Astrocyte of the spinal cord (primary cell): ENCODE data around the gene FRMD5.

ENCODE experiments used
- DNase-seq: peaks from one replicate; pipeline ENCODE4 v3.0.0; 2011; ENCODE audit warnings: low read depth, low spot score
- H3K4me3 ChIP-seq: 2 replicates; pipeline ENCODE4 v1.5.1; 2011; ENCODE audit warnings: low read depth, mild to moderate bottlenecking, low read length, moderate library complexity
- CTCF ChIP-seq: IDR thresholded peaks from 2 replicates; pipeline ENCODE4 v1.5.1; 2012; ENCODE audit warnings: low read depth, mild to moderate bottlenecking, low read length, inconsistent platforms
- in situ Hi-C: cut with HindIII; loops from 2 replicates; pipeline ENCODE4 v1.10.0; 2017; ENCODE audit warnings: low sequenced_read_pairs

The FRMD5 gene

DNA sequence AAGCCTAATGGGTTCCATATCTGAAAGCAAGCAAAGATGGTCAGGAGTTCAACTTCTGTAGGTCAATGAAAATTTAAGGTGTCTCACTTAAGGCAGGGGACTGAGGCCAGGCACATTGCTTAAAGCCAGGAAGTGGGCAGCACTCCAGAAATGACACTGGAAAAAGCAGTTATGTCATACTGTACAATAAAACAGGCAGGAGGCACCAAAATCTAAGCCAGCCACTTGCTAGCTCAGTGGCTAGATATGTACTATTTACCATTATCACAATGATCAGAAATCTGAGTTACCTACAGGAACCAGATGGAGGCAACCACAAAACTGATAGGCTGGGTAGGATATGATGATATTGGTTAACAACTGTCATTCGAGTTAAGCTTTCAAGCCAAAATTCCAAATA lies 57.3 kb downstream of the FRMD5 start:
- no peak overlapping the region for H3K4me3 ChIP-seq
- DNase-seq = no peak
- in situ Hi-C loops = no loop called here
- TF ChIP-seq CTCF = no peak

DNA sequence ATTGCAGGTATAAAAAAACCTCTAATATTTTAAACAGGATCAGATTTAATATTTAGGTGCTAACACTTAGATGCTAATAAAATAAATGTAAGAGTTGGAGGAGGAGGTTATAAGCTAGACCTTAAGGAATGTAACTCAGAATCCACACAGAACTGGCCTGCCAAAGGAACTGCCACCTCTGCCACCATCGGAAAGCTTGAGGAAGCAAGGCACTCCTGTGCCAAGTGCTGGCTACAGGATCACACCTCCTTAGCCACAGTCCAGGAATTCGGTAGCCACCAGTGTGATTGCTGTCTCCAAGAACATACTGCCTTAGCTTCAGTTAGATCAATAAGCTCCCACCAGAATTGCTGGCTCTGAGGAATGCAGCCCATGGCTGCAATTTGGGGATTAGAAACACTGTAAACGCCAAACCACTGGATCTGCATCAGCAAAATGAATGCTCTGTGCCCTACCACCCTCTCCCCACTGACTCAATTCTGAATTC lies 58.0 kb downstream of the FRMD5 start:
- in situ Hi-C loops = no loop called here
- DNase-seq = no peak
- no peak overlapping the region for H3K4me3 ChIP-seq
- no peak for TF ChIP-seq CTCF

DNA sequence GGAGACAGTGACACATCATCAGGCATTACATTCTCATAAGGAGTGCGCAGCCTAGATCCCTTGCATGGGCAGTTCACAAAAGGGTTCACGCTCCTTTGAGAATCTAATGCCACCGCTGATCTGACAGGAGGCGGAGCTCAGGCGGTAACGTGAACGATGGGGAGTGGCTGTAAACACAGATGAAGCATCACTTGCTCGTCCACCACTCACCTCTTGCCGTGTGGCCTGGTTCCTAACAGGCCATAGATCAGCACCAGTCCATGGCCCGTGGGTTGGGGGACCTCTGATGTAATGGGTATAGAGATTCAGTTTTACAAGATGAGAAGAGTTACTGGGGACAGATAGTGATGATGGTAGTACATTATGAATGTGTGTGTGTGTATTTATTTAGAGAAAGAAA lies 63.0 kb downstream of the FRMD5 start:
- in situ Hi-C loops = no loop called here
- TF ChIP-seq CTCF = no peak
- no peak overlapping the region for H3K4me3 ChIP-seq
- DNase-seq = no peak

GRCh38 chr15:44130778-44131177 lies 64.3 kb downstream of the FRMD5 start:
- no peak overlapping the region for H3K4me3 ChIP-seq
- TF ChIP-seq CTCF = no peak
- DNase-seq = no peak
- in situ Hi-C loops = no loop called here

- DNase-seq = no peak
- no peak overlapping the region for H3K4me3 ChIP-seq
- TF ChIP-seq CTCF = no peak
- in situ Hi-C loops = no loop called here
These were observed 65.2 kb downstream of the FRMD5 start for GRCh38 chr15:44129911-44130310.

DNA sequence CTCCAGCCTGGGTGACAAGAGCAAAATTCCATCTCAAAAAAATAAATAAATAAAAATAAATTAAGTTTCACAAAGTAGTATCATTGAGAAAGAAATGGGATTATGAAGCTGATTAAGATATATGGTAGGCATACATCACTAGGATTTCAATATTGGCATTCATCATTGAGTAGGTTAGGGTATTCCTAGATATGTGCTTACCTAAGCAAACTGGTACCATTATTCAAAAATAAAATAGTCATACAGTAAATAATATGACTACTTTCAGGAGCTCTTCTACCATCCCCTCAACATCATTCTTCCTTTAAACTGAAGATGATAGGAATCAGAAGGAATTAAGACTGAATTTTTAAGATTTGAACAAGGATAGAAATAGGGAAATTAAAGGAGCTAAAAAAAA lies 66.6 kb downstream of the FRMD5 start:
- in situ Hi-C loops = no loop called here
- TF ChIP-seq CTCF = no peak
- DNase-seq = no peak
- H3K4me3 ChIP-seq = no peak overlapping the region

GRCh38 chr15:44125879-44126278 lies 69.2 kb downstream of the FRMD5 start:
- H3K4me3 ChIP-seq = no peak overlapping the region
- TF ChIP-seq CTCF = no peak
- DNase-seq = no peak
- in situ Hi-C loops = no loop called here
